NCI-H345 treated with DMSO at 0.1 percent for 48 hours (cell line): ENCODE results near the gene PTPN23.

Source experiments
- DNase-seq: peaks from one replicate; lab custom pipeline; 2025; ENCODE audit not compliant: unreplicated experiment; lab: John Stamatoyannopoulos, UW

The PTPN23 gene

DNA sequence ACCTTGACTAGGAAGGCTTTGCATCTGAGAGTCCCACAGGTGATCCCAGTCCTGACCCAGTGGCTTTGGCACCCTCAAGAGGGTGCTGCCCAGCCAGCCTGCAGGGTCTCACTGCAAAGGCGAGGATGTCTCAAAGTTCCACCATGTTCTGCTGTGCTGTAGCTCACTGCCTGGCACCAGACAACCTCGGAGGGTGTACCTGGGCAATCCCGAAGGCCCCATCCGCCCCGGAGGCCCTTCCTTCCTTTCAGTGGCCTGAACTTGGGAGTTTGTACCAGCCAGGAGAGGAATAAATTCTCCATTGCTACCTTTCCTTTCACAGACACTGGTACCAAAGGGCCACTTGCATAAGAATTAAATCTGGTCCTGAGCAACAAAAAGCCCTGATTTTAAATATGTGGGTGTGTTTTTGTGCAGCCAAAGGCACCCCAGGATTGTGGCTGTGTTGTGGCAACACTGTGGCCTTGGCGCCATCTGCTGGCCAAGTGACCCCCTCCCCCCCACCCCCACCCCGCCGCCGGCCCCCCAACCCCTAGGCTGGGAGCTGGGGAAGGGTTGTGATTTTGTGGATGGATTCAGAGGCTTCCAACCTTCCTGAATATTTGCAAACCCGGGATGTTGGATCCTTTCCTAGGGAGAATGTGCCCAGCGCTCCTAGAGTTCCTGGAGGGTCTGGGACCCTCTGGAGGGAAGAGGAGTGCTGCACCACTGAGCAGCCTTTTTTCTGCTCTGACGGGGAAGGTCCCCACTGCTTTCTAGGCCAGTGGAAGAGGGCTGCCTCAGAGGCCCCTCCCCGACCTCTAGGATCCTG is 9.7 kb upstream of the PTPN23 start:
- DNase-seq: no peak

DNA sequence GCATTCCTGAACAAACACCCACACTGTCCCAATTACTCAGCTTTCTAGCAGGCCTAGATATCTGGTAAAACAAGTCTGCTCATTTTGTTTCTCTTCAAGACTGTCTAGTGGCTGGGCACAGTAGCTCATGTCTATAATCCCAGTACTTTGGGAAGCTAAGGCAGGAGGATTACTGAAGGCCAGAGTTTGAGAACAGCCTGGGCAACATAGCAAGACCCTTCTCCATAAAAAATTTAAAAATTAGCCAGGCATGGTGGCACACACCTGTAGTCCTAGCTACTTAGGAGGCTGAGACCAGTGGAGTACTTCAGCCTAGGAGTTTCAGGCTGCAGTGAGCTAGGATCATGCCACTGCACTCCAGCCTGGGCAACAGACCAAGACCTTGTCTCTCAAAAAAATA is 6.2 kb upstream of the PTPN23 start:
- DNase-seq: no peak

DNA sequence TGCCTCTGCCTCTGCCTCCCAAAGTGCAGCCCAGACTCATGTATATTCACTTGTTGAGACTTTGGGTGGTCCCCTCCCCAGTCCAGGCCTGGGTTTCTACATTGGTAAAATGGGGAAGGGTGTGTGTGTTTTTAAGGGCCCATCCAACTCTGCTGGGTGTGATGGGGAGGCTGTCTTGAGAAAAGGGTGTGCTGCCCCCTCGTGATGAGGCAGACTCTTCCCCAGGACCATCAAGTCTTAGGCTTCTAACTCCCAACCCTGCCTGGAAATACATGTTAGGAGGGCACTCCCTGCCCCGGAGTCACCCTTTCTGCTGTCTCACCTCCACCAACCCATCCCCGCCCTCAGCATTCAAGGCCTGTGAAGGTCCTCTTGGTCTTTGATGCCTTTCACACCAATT is 4.4 kb upstream of the PTPN23 start:
- no peak for DNase-seq

DNA sequence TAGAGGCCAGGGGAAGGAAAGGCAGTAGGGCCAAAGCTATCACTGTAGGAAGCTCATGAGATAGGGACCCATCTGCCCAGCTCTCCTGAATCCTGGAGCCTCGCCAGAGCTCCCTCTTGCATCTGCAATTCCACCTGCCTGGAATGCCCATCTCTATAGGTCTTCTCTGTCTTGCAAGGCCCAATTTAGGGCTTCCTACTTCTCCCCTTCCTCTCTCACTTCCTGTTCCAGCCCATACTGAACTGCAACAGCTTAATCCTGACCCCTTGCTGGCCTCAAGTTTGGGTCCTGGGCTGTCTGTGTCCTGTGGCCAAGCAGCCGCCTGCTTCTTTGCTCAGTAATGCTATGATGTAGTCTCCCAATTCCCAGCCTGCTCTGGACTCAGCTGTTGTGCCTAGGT is 3.6 kb upstream of the PTPN23 start:
- DNase-seq: no peak

DNA sequence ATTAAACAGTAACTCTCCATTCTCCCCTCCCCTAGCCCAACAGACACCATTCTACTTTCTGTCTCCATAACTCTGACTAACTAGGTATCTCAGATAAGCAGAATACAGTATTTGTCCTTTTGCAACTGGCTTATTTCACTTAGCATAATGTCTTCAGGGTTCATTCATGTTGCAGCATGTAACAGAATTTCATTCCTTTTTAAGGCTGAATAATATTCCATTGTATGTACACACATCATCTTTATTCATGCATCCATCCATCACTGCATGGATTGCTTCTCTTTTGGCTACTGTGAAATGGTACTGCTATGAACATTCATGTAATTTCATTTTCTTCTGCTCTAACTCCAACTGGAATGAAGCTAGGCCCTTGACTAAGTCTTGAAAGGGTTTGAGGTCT is 2.0 kb upstream of the PTPN23 start:
- DNase-seq: no peak

DNA sequence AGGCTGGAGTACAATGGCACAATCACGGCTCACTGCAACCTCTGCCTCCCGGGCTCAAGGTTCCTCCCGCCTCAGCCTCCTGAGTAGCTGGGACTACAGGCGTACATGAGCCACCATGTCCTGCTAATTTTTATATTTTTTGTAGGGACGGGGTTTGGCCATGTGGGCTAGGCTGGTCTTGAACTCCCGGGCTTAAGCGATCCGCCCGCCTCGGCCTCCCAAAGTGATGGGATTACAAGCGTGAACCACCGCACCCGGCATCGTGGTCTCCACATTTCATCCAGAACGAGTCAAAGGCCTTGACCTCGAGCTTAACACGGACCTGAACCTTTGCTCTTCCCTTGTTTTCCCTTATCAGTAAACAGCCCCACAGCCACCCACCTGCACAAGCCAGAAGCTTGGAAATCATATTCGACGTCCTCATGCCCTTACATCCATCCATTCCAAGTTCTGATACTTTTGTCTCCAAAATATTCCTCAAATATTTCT is 1.4 kb upstream of the PTPN23 start:
- no peak for DNase-seq

DNA sequence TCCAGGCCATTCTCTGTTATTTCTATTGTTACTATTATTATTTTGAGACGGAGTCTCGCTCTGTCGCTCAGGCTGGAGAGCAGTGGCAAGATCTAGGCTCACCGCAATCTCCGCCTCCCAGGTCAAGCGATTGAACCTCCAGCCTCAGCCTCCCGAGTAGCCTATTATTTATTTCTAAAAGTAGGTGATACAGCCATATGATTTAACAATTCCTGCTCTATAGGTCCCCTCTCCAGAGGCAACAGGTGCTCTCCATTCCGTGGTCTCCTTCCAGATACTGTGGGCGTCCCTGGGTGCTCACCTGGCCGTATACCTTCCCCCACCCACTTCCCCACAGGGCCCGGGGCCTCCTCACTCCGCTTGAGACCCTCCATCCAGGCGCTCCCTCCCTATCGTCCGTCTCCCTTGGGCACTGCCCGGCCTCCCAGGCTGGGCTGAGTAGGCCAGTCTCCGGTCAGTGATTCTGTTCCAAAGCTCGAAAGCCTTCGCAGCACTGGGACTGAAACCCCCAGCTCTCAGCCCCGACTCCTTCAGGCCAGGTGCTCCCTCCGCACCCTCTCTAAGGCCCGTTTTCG is 708 bp upstream of the PTPN23 start:
- DNase-seq: no peak

DNA sequence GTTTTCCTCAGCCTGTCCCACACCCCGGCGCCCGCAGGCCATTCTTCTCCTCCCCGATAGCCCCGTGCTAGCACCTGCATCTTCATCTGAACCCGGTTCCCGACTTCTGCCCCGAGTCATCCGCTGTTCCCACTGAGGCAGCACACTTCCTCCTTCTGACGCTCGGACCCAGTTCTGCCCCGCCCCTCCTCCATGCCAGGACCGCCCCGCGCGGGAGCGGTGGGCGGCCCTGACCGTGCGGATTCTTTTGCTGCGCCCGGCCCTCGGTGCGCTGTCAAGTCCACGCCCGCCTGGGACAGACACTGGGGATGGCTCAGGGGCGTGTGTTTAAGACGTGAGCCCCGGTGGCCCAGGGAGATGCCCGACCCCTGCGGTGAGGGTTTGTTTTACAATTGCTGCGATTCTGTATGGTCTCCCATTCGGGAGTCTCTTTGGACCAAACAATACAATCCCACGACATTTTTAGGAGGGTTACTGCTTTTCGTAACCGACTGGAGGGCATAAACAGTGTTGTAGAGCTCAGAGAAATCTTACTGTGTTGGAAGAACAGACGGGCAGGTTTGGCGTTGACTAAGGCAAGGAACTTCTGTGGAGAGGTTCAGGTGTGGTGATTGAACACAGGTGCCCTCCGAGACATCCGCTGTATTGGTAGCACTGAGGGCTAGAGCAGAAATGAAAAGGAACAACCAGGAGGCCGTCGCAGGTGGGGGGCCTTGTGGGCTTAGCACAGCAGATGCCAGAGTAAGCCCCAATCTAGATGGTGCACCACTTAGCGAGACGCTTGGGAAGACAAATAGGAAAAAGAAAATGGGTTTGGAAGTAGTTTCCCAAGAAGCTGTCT is 716 bp downstream of the PTPN23 start:
- no peak for DNase-seq

DNA sequence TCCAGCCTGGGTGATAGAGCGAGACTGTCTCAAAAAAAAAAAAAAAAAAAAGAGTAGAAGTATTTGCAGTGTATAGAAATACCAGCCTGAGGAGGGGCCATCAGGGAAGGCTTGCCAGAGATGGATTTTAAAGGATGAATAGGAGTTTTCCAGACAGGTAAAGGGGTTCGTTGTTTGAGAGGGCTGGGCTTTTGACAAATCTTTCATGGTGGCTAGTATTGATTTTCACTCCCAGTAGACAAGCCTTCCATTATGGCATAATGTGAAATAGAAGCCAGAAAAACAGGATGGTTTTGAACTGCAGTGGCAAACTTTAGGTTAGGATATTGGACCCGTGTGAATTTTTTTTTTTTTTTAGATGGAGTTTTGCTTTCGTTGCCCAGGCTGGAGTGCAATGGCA is 3.6 kb downstream of the PTPN23 start:
- DNase-seq: no peak

DNA sequence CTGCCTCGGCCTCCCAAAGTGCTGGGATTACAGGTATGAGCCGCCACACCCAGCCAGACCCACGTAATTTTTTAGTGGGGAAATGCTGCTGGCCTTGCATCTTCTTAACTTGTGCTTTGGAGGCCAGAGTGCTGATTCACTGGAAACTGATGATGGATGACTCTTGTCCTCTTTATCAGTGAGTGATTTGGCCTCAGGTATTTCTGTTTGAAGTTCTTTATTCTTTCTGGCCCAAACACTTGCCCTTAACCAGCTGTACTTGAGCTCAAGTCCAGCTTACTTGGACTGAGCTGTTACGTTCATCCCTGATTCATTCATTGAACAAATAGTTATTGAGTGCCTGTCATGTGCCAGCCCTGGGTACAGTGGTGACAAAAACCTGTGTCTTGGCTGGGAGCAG is 4.2 kb downstream of the PTPN23 start:
- no peak for DNase-seq

DNA sequence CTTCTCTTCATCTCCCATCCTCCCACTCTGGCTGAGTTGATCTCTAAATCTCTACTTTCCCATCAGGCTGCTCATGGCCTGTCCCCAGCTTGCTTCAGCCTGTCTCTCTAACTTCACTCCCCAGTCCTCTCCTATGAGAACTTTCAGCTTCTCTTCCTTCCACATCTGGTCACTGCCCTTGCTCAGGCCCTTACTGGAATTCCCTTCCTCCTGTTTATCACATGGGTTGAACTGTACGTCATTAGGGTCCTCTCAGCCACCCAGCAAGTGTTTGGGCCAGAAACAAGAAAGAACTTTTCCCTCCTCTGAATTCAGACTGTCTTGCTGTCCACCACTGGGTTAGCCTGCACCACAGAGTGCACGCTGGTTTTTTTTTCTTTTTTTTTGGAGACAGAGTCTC is 5.0 kb downstream of the PTPN23 start:
- DNase-seq: no peak

DNA sequence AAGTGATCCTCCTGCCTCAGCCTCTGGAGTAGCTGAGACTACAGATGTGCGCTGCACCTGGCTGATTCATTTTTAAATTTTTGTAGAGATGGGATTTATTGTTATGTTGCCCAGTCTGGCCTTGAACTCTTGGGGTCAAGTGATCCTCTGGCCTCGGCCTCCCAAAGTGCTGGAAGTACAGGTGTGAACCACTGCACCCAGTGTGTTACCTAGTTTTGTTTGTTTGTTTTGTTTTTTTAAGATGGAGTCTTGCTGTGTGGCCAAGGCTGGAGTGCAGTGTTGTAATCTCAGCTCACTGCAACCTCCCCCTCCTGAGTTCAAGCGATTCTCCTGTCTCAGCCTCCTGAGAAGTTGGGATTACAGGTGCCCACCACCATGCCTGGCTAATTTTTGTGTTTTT is 12.1 kb downstream of the PTPN23 start:
- DNase-seq: no peak

DNA sequence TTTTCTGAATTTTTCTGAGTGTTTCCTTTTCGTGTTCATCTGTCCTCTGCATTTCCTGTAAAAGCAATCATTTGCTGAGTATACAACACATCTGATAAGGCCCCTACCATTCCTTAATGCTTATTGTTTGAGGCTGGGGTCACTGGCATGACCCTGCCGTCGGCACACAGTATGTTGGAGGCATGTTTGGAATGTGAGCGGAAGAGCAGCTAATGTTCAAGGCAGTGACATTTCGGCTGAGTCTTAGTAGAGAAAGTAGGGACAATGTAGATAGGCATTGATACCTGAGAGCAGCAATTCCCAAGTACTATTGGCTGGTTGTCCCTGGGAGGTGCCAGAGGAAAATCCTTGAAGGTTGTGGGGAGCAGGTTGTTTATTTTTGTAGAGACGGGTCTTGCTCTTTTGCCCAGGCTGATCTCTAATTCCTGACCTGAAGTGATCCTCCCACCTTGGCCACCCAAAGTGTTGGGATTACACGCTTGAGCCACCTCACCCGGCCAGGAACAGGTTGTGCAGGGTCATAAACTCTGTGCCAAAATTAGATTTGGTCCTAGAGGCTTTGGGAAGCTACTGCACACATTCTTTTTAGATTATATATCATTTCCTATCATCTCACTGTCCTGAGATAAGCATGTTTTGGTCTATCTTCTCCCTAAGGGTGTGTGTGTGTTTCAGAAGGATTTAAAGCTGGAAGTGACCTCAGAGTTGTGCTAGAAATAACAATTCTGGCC is 13.5 kb downstream of the PTPN23 start:
- no peak for DNase-seq

DNA sequence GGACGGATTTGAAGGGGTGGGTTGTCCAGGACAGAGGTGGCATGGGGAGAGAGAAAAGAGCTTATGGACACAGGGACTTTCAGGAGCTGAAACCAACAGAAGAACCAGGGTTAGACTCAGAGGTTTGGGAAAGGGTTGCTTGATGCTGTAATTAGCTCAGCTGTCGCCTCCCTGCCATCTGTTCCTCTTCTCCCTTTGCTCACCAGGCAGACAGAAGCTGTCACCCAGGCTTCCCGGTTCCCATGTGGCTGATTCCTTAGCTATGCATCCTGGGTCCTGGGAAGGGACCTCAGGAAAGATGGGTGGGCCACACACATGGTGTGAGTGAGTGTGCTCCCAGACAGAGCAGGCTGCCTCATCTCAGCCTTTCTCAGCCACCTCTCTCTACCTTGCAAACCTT is 14.1 kb downstream of the PTPN23 start:
- DNase-seq: no peak

DNA sequence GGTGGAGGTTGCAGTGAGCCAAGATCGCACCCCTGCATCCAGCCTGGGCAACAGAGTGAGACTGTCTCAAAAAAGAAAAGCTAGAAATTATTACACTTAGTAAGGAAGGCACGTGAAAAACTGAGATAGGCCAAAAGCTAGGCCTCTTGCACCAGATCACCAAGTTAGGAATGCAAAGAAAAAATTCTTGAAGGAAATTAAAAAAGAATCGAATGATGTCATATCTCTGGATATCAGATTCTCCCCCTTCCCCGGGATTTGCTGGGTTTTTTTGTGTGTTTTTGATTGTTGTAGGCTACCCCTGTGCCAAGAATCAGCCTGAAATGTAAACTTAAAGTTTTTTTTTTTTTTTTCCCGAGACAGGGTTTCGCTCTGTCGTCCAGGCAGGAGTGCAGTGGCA is 17.4 kb downstream of the PTPN23 start:
- DNase-seq: no peak

DNA sequence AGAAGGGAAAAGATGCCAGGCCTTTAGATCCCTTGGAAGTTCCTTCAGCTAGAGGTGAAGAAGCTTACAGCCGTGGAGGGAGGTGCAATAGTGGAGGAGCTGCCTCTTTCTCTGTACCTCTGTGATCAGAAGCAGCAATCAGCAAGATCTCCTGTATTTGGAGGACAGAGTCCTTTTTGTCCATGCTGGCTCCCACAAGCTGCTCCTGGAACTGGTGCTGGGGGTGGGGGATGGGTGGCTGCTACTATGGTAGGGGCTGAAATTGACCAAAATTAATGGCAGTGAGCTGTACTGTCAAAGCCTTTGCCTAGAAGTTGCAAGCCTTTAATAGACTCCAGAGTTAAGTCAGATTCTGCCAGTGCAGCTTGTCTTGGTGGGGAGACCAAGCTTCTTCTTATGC is 18.2 kb downstream of the PTPN23 start:
- DNase-seq: no peak

DNA sequence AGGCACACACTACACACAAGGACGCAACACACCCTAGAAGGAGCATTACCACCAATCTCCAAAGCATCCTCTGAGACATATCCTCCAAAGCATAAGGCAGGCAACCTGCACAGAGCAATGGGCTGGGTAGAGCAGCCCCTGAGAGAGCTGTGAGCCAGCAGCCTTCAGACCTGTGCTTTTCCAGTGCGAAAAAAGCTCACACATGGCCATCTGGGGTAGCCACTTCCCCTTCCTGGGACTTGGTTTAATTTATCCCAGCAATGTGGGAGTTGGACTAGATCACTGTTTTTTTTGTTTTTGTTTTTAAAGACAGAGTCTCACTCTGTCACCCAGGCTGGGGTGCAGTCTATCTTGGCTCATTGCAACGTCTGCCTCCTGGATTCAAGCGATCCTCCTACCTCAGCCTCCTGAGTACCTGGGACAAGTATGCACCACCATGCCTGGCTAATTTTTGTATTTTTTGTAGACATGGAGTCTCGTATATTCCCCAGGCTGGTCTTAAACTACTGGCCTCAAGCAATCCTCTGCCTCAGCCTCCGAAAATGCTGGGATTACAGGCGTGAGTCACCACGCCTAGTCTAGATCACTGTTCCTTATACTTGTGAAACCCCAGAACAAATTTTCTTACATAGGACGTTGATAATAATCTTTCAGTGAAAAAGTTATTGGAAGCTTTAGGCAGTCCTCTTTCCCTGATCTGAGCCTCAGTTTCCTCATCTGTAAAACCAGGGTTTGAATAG is 18.9 kb downstream of the PTPN23 start:
- no peak for DNase-seq

DNA sequence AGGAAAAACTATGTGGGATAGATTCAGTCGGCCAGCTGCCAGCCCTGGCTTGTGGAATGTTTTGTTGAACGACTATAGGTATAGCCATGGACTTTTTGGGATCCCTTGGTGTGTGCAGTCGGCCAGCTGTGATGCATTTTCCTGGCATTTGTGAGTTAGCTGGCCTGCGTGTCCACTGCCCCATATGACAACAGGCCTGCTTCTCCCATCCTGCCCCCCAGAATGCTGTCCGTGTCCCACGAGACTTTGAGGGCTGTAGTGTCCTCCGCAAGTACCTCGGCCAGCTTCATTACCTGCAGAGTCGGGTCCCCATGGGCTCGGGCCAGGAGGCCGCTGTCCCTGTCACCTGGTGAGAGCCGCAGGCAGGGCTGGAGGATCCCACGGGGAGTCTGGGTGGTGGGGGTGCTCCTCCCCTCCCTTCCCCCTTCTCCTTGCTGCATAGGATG is 23.6 kb downstream of the PTPN23 start:
- no peak for DNase-seq

DNA sequence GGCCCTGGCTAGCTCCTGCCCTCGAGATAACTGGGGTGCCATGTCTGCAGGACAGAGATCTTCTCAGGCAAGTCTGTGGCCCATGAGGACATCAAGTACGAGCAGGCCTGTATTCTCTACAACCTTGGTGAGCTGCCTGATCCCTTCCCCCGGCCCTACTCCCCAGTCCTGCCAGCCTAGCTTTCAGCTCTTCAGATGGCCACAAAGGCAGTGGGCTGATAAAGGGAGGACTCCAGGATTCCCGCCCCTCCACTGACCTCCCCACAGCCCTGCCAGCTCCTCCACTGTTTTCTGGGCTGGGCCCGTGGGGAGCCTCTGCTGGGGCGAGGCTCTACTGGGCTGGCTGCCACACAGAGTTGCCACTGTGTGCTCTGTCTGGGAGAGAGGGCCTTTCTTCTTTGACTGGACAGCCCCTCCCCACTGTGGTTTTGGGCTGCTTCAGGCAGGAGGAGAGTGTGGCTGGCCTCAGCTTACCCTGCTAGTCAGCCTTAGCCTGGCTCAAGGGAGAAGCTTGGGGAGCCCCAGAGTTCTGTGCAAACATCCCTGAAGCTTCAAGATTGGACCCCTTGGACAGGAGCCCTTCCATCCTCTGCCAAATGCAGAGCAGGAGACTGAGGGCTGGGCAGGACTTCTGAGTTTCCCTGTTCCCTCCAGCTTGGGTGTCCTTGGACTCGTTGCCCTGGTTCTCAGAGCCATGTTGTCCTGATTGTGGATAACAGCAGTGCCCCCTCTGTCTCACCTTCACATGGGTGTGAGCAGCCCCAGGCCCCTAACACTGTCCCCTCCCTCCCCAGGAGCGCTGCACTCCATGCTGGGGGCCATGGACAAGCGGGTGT is 24.4 kb downstream of the PTPN23 start:
- DNase-seq: no peak
